Fibroblast of the conjunctiva (primary cell): ENCODE measurements around the gene ADAMTS12.
"Not testable (repeated sequence)": the region's sequence is repeated elsewhere in the genome, so short reads cannot be mapped to it uniquely, and the experiment has no call there.

Experiments used
- DNase-seq: peaks from one replicate; pipeline ENCODE4 v3.0.0-alpha.2; 2010; ENCODE audit warnings: low read depth

Gene ADAMTS12

GRCh38 chr5:33588654-33589372 is 303.0 kb downstream of the ADAMTS12 start:
- DNase-seq = no peak

DNA sequence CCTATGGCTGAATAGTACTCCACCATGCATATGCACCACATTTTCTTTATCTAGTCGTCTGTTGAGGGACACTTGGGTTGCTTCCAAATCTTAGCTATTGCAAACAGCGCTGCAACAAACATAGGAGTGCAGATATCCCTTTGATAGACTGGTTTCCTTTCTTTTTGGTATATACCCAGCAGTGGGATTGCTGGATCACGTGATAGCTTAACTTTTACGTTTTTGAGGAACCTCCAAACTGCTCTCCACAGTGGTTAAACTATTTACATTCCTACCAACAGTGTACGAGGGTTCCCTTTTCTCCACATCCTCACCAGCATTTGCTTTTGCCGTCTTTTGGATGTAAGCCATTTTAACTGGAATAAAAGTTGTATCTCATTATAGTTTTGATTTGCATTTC is 308.5 kb downstream of the ADAMTS12 start:
- DNase-seq = no peak

GRCh38 chr5:33582417-33582816 is 309.4 kb downstream of the ADAMTS12 start:
- DNase-seq = no peak

DNA sequence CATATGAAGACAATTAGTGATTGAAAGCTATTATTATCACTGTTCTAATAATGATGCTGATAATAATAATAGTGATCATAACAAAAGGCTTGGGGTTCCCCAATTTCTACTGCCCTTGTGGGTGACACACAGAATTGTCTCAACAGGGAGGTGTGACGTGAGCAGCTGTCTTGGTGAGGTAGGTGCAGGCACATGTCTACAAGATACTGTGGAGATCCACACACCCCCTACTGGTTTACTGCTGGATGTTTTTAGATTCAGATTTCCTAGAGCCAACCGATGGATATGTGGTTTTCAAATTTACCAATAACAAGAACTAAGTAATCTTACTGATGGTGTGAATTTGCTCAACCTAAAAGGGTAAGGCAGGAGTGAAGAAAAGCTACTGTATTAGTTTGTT is 312.0 kb downstream of the ADAMTS12 start:
- DNase-seq = no peak

DNA sequence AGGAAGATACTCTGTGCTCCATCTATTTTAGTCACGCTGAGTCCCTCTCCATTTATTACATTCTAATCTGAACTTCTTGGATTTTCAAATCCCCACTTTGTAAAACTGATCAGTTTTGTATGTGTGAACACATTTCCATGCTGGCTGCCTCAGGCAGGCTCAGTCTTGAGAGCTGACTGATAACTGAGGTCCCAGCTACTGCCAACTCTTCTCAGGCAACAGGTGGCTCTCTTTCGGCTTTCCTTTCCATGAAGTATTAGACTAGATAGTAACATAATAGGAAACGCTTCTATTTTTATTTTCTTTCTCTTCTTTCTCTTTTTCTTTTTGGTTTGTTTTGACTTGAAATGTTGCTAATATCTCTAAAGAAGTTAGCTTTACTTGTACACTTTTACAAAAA is 312.6 kb downstream of the ADAMTS12 start:
- DNase-seq = no peak

GRCh38 chr5:33576726-33577590 is 314.8 kb downstream of the ADAMTS12 start:
- no peak for DNase-seq

DNA sequence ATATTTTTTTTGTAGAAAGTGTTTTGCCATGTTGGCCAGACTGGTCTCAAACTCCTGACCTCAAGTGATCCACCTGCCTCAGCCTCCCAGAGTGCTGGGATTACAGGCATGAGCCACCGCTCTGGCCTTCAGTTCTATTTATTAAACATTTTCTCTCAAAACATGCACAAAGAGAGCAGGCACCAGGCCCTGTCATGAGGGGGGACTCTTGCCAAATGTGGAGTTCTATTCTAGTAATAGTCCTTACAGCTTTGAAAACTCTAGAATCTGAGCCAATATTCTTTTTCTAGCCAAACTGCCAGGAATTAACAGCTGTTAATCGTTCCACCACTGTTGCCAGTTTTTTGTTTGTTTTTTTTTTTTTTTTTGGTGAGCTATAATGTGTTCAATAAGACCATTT is 326.5 kb downstream of the ADAMTS12 start:
- no peak for DNase-seq

DNA sequence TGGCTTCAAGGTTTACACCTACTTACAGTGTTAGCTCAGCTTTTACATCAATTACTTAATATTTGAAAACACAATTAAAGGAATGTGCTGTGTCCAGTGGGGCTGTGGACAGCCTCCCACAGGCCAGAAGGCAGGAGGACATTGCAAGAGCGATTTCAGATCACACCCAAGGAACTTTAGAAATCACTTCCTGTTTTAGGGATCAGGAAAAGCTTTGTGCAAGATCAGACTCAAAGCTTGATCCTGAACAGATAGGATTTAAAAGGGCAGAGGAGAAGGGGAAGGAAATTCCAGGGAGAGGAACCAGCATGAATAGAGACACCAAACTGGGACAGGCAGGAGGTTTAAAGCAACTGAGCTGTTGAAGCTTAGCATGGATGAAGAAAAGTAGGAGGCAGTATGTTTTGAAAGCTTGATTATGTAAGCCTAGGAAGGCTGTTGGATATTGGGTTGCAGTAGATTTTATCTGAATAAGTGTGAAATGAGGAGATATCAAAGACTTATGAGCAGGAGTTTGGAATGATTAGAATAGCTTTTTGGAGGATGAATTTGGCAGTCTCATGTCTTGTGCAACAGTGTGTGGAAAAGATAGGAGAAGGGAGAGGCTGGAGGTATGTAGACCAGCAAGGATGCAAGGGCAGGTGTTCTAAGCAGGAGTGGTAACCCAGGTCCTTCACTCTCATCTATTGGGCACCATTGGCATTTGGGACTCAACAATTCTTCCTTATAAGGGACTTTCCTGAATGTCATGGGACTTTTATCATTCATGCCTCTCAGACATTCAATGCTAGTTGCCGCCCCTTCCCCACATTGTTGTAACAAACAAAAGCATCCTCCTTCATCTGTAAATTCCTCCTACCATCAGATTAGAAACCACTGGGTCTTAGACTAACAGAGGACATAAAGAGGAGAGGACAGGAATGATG is 327.5 kb downstream of the ADAMTS12 start:
- DNase-seq = no peak

- no peak for DNase-seq
These were observed 328.3 kb downstream of the ADAMTS12 start for GRCh38 chr5:33563530-33563929.

DNA sequence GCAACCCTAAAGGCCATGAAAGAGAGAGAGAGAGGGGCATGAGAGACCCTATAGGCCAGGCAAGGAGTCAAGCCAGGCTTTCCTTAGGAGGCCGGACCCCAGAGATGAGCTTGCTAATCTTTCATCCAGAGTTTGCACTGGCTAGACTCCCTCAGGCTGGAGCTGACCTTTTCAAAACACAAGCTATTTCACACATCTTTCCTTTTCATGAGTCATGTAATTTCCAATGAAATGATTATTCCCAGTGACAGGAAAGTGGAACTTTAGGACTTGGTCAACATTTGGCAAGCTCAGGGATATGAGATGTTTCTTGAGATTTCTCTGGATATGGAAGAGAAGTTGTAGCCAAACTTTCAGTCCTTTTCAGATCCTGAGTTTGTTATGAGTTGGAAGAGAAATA is 333.3 kb downstream of the ADAMTS12 start:
- no peak for DNase-seq

DNA sequence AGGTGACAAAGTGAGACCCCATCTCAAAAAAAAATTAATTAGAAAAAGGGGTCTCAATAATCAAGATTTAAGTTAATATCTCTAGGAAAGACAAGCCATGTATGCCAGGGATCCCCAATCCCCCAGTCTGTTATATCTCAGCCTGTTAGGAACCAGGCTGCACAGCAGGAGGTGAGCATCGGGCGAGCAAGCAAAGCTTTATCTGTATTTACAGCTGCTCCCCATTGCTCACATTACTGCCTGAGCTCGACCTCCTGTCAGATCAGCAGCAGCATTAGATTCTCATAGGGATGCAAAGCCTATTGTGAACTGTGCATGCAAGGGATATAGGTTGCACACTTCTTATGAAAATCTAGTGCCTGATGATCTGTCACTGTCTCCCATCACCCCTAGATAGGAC is 334.2 kb downstream of the ADAMTS12 start:
- no peak for DNase-seq

GRCh38 chr5:33556330-33557328 is 335.2 kb downstream of the ADAMTS12 start:
- no peak for DNase-seq

DNA sequence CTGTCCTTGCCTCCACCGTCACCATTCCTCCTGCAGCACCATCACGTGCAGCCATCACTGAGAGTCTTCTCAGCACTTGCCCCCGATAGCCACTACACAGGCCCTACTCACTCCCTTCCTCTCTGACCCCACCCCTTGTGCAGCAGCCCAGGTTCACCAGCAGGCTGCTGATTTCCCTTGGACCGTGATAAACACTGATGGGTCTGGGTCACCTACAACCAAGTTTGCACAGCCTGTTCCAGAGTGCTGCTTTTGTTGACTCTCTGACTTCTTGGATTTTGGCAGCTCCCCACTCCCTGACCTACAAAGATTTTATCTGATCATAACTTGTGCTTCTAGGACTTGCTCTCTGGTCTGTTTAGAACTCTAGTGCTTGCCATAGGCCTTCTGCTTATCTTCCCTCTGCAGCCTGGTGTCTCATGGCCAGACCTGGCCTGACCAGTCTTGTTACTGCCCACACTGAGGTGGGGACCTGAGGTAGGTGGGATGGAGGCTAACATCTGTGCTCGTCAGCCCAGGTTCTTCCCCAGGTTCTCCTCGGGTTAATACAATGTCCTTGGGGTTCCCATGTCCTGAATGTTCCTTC is 341.7 kb downstream of the ADAMTS12 start:
- no peak for DNase-seq

GRCh38 chr5:33539790-33540189 is 352.0 kb downstream of the ADAMTS12 start:
- not testable (repeated sequence) for DNase-seq

GRCh38 chr5:33539212-33539611 is 352.6 kb downstream of the ADAMTS12 start:
- DNase-seq = no peak

DNA sequence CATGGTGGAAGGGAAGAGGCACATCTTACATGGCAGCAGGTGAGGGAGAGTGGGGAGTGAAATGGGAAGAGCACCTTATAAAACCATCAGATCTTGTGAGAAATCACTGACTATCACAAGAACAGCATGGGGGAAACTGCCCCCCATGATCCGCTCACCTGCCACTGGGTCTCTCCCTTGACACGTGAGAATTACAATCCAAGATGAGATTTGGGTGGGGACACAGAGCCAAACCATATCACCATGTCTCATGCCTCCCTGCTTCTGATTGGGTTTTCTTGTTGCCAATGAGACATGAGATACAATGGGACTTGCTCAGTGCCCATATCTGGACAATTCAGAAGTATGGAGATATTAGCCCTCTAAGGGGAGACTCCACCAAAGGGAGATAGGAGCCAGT is 353.6 kb downstream of the ADAMTS12 start:
- DNase-seq = no peak

GRCh38 chr5:33537240-33537639 is 354.6 kb downstream of the ADAMTS12 start:
- DNase-seq = no peak

DNA sequence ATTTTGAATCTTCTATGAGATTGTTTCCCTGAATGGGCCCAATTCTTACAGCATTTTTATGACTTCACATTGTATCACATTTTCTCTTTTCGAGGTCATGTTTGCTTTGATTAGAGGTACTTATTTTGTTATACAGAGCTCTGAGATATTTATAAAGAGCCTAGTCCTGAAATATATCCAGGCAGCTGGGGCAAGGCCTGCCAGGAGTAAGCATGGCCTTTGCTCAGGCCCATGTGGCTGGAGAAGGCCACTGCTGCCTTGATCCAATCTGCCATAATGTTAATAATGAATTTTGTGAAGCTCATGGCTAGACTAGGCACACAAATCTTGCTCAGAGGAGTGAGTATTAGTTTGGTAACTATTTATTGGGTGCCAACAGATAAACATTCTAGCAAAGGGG is 355.0 kb downstream of the ADAMTS12 start:
- no peak for DNase-seq

DNA sequence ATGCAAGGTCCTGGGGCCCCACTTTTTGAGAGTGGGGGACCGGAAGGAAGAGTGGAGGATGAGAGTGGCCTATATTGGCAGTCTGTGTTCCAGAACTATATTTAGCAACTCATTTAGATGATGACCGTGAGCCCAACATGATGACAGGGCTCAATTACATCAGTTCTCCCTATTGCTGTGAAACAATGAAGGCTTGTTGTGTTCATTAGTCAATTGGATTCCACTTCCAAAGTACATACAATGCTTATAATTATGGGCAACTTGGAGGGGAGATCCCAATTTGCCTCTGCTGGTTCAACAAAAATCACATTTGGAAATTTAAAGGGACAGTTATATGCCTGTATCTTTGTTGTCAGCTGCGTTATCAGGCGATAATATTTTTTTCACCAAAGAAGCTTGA is 360.0 kb downstream of the ADAMTS12 start:
- no peak for DNase-seq

- no peak for DNase-seq
These were observed 360.8 kb downstream of the ADAMTS12 start for GRCh38 chr5:33531037-33531298.
